Esophagus muscularis mucosa (tissue), 4 donors: ENCODE measurements around the gene CEP112.

Experiments
- EP300 ChIP-seq: sonication (generic); formaldehyde crosslinking; IDR thresholded peaks from one replicate; pipeline ENCODE4 v1.6.1; 2017; ENCODE audit warnings: antibody characterized with exemption
- POLR2A ChIP-seq: fragments of 450-650 bp; IDR thresholded peaks from one replicate; pipeline ENCODE4 v1.6.1; 2017; ENCODE audit warnings: antibody characterized with exemption, moderate library complexity, mild to moderate bottlenecking, low read depth
- POLR2AphosphoS5 ChIP-seq, 2 donors: sonication (generic); formaldehyde crosslinking; IDR thresholded peaks; one replicate each; pipeline ENCODE4 v1.6.1; 2017; ENCODE audit warnings: antibody characterized with exemption in 2 of 2
- TF ChIP-seq, protein P1 (sequence below), 3 experiments: fragments of 200-600 bp in 2 of 3; fragments of 450-650 bp in 1 of 3; sonication (generic) in 2 of 3; IDR thresholded peaks; one replicate each; pipeline ENCODE4 v1.5.1; 2017 to 2019; ENCODE audit warnings: antibody characterized with exemption in 3 of 3, mild to moderate bottlenecking in 2 of 3, moderate library complexity in 1 of 3

DNA sequence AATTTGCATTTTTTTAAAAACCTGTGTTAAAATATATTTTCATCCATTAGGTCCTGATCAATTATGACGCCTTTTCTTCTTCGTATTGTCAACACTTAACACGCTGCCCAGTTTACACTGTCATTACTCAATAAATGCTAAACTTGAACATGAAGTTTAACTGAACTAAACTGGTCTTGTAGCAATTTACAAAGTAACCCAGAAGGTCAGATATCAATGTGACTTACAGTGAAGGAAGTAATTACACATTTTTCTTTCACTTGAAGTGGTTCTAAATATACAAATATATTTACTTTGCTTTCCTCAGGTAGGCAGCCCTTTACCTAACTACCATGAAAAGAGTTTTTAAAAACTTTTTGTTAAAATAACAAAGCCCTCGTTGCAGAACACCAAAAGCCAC lies 374.0 kb downstream of the CEP112 start:
- TF ChIP-seq EP300 (no peak), POLR2AphosphoS5 (IDR thresholded peaks at IDR 0.05) (no peak), POLR2A (no peak)
- TF ChIP-seq, protein P1, sequence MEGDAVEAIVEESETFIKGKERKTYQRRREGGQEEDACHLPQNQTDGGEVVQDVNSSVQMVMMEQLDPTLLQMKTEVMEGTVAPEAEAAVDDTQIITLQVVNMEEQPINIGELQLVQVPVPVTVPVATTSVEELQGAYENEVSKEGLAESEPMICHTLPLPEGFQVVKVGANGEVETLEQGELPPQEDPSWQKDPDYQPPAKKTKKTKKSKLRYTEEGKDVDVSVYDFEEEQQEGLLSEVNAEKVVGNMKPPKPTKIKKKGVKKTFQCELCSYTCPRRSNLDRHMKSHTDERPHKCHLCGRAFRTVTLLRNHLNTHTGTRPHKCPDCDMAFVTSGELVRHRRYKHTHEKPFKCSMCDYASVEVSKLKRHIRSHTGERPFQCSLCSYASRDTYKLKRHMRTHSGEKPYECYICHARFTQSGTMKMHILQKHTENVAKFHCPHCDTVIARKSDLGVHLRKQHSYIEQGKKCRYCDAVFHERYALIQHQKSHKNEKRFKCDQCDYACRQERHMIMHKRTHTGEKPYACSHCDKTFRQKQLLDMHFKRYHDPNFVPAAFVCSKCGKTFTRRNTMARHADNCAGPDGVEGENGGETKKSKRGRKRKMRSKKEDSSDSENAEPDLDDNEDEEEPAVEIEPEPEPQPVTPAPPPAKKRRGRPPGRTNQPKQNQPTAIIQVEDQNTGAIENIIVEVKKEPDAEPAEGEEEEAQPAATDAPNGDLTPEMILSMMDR (IDR thresholded peaks at IDR 0.05), result no peak
